ENCODE results near the gene ZBTB46.

DNA sequence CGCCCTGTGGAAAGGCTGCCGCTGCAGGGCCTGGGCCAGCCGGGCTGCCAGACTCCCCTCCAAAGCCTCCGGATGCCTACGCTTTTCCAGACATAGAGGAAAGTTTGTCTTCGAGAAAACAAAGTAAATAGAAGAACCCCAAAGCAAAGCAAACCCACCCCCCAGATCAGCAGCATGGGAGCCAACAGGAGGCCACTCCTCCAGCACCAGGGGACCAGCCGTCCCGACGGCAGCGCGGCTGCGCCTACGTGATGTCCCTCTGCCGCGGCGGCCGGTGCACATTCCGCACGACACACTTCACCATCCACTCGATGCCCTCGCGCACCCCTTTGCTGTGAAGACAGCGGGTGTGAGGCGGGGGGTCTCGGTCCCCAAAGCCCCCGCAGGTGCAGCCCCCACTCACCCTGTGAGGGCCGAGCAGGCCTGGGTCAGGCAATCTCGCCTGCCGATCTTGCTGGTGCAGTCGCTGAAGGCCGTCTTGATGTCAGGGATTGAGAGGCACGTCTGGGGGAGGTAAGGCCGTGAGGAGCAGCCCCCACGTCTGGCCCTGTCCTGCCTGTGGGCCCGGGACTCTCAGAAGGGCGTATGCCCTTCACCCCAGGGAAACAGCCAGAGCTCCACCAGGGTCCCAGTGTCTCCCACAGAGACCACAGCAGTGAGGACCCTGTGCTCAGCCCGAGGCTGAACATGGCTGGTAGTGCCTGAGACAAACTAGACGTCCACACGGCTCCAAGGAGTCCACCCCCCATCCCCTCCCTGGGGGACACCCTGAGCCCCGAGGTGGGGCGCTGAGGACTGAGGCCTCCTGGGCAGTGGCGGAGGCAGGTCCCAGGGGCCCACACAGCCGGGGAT lies 130.6 kb downstream of the ZBTB46 start:
- TF ChIP-seq CTCF (IDR thresholded peaks at IDR 0.05) (no peak), POLR2A (IDR thresholded peaks at IDR 0.05) (no peak), EP300 (IDR thresholded peaks at IDR 0.05) (no peak)

Measured in tibial nerve (tissue), 4 donors.